ENCODE data around the gene PLXDC2.

GRCh38 chr10:20142311-20142710, 326.1 kb downstream of the PLXDC2 start:
- TF ChIP-seq, protein P1, sequence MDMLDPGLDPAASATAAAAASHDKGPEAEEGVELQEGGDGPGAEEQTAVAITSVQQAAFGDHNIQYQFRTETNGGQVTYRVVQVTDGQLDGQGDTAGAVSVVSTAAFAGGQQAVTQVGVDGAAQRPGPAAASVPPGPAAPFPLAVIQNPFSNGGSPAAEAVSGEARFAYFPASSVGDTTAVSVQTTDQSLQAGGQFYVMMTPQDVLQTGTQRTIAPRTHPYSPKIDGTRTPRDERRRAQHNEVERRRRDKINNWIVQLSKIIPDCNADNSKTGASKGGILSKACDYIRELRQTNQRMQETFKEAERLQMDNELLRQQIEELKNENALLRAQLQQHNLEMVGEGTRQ (IDR thresholded peaks at IDR 0.05; ENCODE audit: borderline replicate concordance, low read depth, low read length): no peak
- TF ChIP-seq TAF1 (IDR thresholded peaks at IDR 0.05; ENCODE audit: borderline replicate concordance, low read depth, low read length) (no peak), MXI1 (IDR thresholded peaks at IDR 0.05; ENCODE audit: low read depth, low read length) (no peak), YY1 (IDR thresholded peaks at IDR 0.05; ENCODE audit: low read depth, low read length) (no peak), LARP7 (IDR thresholded peaks at IDR 0.05) (no peak), CHD4 (IDR thresholded peaks at IDR 0.05) (no peak), CTCF (IDR thresholded peaks at IDR 0.05 in 2 of 3, conservative IDR thresholded peaks at IDR 0.05 in 1 of 3; ENCODE audit: control insufficient read depth in 2 of 3, extremely low read depth in 1 of 3, insufficient read depth in 1 of 3, low read depth in 3 of 3, low read length in 3 of 3) (no peak), RFX5 (IDR thresholded peaks at IDR 0.05; ENCODE audit: low read depth, low read length) (no peak)
- TF ChIP-seq, protein P2, sequence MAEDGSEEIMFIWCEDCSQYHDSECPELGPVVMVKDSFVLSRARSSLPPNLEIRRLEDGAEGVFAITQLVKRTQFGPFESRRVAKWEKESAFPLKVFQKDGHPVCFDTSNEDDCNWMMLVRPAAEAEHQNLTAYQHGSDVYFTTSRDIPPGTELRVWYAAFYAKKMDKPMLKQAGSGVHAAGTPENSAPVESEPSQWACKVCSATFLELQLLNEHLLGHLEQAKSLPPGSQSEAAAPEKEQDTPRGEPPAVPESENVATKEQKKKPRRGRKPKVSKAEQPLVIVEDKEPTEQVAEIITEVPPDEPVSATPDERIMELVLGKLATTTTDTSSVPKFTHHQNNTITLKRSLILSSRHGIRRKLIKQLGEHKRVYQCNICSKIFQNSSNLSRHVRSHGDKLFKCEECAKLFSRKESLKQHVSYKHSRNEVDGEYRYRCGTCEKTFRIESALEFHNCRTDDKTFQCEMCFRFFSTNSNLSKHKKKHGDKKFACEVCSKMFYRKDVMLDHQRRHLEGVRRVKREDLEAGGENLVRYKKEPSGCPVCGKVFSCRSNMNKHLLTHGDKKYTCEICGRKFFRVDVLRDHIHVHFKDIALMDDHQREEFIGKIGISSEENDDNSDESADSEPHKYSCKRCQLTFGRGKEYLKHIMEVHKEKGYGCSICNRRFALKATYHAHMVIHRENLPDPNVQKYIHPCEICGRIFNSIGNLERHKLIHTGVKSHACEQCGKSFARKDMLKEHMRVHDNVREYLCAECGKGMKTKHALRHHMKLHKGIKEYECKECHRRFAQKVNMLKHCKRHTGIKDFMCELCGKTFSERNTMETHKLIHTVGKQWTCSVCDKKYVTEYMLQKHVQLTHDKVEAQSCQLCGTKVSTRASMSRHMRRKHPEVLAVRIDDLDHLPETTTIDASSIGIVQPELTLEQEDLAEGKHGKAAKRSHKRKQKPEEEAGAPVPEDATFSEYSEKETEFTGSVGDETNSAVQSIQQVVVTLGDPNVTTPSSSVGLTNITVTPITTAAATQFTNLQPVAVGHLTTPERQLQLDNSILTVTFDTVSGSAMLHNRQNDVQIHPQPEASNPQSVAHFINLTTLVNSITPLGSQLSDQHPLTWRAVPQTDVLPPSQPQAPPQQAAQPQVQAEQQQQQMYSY (CRISPR knock-in tag; IDR thresholded peaks at IDR 0.05): no peak
